Lower lobe of right lung (tissue), 2 donors: Measurements from ENCODE around the gene NECTIN3. TPM values are rescaled to one million over a fixed set of nuclear protein-coding genes. Genes with fewer than 3 reads are reported as not detected.

Experiments
- ATAC-seq, 2 donors: fragments of 200-7000 bp; cut with Tn5 transposase; one replicate each; pipeline ENCODE4 v1.9.1; 2020 to 2022; ENCODE audit warnings: mild to moderate bottlenecking in 2 of 2, moderate library complexity in 2 of 2
- DNase-seq: peaks from one replicate; pipeline ENCODE4 v3.0.0-alpha.2; 2020
- H3K27ac ChIP-seq: fragments of 200-600 bp; one replicate; pipeline ENCODE4 v1.8.0; 2022
- H3K27me3 ChIP-seq: fragments of 200-600 bp; one replicate; pipeline ENCODE4 v1.8.0; 2022; ENCODE audit warnings: low read depth
- H3K36me3 ChIP-seq: fragments of 200-600 bp; one replicate; pipeline ENCODE4 v1.8.0; 2022; ENCODE audit warnings: mild to moderate bottlenecking
- H3K4me1 ChIP-seq: fragments of 200-600 bp; one replicate; pipeline ENCODE4 v1.8.0; 2022
- H3K4me3 ChIP-seq: fragments of 200-600 bp; one replicate; pipeline ENCODE4 v1.8.0; 2022; ENCODE audit warnings: mild to moderate bottlenecking
- H3K9me3 ChIP-seq: fragments of 200-600 bp; one replicate; pipeline ENCODE4 v1.8.0; 2022
- CTCF ChIP-seq: fragments of 200-600 bp; IDR thresholded peaks from one replicate; pipeline ENCODE4 v1.8.0; 2022; ENCODE audit warnings: antibody characterized with exemption, mild to moderate bottlenecking
- intact Hi-C: fragments of 100-400 bp; cut with DNase I; formaldehyde crosslinking; loops from one replicate; pipeline ENCODE4 v1.11.0; 2022
- total RNA-seq: library from RNA; stranded (reverse); fragmentation: NEBNext Ultra II Directional; extraction: Animal tissue kit (Norgen Biotek cat#: 25700); gene quantifications from one replicate; pipeline ENCODE4 v1.2.1, GENCODE V29; 2021
- donor health status: DM: no; HTN: yes; CAD: no; lungs with severe emphysema.

The NECTIN3 gene
- total RNA-seq, 1 donor from 2014 or later = 25.1 TPM

- no peak for DNase-seq
- Histone ChIP-seq H3K36me3 (peaks cover 18% of the 10 kb centered on the region), H3K27ac (no peak overlapping the region), H3K27me3 (no peaks in the 10 kb centered on the region), H3K9me3 (no peaks in the 10 kb centered on the region), H3K4me3 (no peak overlapping the region), H3K4me1 (no peaks in the 10 kb centered on the region)
- ATAC-seq = no peak
- intact Hi-C loops = no loop called here
- TF ChIP-seq CTCF = no peak
Observed at GRCh38 chr3:111197485-111197884, 125.9 kb downstream of the NECTIN3 start.

GRCh38 chr3:111200027-111200426 lies 128.4 kb downstream of the NECTIN3 start:
- Histone ChIP-seq H3K27ac (no peak overlapping the region), H3K9me3 (no peaks in the 10 kb centered on the region), H3K4me3 (no peak overlapping the region), H3K36me3 (no peaks in the 10 kb centered on the region), H3K4me1 (no peaks in the 10 kb centered on the region), H3K27me3 (no peaks in the 10 kb centered on the region)
- ATAC-seq (no peak), DNase-seq (no peak)
- intact Hi-C loops = no loop called here
- no peak for TF ChIP-seq CTCF

- Histone ChIP-seq H3K27ac (no peak overlapping the region), H3K4me3 (no peak overlapping the region), H3K27me3 (no peaks in the 10 kb centered on the region), H3K9me3 (no peaks in the 10 kb centered on the region), H3K4me1 (no peaks in the 10 kb centered on the region), H3K36me3 (no peaks in the 10 kb centered on the region)
- no peak for DNase-seq
- no peak for TF ChIP-seq CTCF
- intact Hi-C loops = no loop called here
- ATAC-seq = no peak
Observed at GRCh38 chr3:111210003-111210711, 138.5 kb downstream of the NECTIN3 start.

- no peaks in the 10 kb centered on the region for H3K9me3 ChIP-seq
- no peak overlapping the region for H3K4me3 ChIP-seq
- no peaks in the 10 kb centered on the region for H3K4me1 ChIP-seq
- DNase-seq (no peak), ATAC-seq (peak in 1 of 2 donors; percentile 32)
- TF ChIP-seq CTCF = no peak
- H3K27ac ChIP-seq = no peak overlapping the region
- H3K36me3 ChIP-seq = no peaks in the 10 kb centered on the region
- no peaks in the 10 kb centered on the region for H3K27me3 ChIP-seq
- intact Hi-C loops = no loop called here
Observed at GRCh38 chr3:111210866-111211564, 139.4 kb downstream of the NECTIN3 start.

GRCh38 chr3:111212511-111212910 lies 140.9 kb downstream of the NECTIN3 start:
- ATAC-seq = no peak
- Histone ChIP-seq H3K9me3 (no peaks in the 10 kb centered on the region), H3K4me1 (no peaks in the 10 kb centered on the region), H3K4me3 (no peak overlapping the region), H3K36me3 (no peaks in the 10 kb centered on the region), H3K27ac (no peak overlapping the region), H3K27me3 (no peaks in the 10 kb centered on the region)
- no peak for DNase-seq
- intact Hi-C loops = no loop called here
- TF ChIP-seq CTCF = no peak
